CD4-positive, alpha-beta T cell treated with Interleukin-10 for 1 hour (primary cell): ENCODE results near the gene LRRC56.
"Not testable (repeated sequence)": the region's sequence is repeated elsewhere in the genome, so short reads cannot be mapped to it uniquely, and the experiment has no call there.

Experiments used
- DNase-seq: peaks from one replicate; pipeline ENCODE4 v3.0.0-alpha.2; 2020

LRRC56 gene

GRCh38 chr11:501683-502287, 35.5 kb upstream of the LRRC56 start:
- no peak for DNase-seq

DNA sequence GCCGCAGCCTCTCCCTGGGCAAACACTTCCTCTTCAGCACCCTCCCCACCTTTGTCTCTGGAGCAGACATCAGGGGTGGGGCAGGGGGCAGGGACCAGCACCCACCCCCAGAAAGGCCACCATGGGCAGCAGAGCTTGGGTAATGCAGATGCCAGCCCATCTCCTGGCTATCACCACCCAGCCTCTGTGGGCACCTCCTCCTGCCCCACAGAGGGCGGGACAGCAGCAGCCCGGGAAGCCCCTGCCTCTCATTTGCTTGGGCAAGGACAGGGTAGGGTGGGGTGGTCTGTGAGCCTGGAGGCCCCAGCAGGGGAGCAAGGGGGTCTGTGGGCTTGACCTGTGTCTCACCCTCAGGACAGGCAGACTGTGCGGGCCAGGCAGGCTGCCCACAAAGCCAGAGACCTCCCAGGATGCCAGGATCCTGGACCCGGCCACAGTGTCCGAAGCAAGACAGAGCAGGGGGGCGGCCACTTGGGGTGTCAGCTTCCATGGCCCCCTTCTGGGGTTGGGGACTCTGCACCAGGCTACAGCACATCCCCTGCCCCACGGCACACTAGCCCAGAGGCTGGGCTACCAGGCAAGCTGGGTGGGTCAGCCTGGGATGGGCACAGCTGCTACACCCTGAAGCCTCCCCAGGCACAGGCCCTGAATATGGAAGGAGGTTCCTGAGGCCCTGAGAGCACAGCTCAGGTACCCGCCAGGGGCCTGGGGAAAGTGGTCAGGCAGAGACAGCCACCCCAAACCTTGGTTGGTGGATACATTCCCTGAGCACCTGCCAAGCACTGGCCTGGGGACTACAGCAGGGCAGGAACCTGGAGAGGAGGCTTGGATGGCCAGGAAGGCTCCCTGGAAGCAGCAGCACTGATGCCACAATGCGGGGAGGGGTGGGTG, 34.8 kb upstream of the LRRC56 start:
- DNase-seq = no peak

DNA sequence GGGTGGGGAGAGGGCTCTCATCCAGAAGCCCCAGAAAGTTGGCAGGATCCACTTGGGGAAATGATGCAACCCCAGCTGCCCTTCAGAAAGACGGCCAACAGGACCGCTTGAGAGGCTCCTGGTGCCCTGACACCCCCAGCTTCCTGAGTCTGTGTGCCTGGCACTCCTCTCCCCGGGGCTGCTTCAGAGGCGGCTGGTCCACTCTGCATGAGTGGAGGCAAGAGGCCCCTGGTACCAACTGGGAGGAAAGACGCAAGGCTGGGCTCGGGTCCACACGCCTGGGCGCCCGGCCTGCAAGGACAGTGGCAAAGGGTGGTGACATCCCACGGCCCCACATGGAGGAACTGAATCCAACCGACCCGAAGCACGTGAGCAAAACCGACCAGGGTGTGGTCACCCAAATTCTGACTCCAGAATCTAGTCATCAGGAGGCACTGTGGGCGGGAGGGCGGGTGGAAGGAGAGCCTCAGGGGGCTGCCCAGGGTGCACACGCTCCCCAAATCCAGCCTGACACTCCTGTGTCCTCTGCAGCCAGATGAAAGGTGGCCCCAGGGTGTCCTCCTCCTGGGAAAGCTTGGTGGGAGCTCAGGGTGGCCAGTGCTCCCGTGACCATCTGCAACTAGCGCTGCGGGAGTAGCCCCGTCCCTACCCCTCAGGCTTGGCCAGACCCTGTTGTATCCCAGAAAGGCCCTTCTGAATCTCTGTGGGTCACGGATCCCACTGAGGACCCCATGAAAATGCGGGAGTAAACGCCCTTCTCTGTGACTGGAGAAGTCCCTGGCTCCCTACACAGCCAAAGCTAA, 33.9 kb upstream of the LRRC56 start:
- peak; percentile 32 for DNase-seq

GRCh38 chr11:504053-504993, 33.0 kb upstream of the LRRC56 start:
- no peak for DNase-seq

DNA sequence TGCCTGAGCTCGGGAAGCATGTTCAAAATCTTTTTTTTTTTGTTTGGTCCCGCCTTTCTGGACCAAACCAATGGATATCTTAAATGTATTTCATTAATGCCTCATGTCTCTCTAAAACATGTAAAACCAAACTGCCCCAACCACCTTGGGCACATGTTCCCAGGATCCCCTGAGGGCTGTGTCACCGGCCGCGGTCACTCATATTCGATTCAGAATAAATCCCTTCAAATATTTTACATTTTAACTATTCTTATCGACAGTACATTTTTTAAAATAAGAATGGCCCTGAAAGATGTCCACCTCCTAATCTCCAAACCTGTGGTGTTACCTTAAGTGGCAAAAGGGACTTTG, 32.4 kb upstream of the LRRC56 start:
- no peak for DNase-seq

DNA sequence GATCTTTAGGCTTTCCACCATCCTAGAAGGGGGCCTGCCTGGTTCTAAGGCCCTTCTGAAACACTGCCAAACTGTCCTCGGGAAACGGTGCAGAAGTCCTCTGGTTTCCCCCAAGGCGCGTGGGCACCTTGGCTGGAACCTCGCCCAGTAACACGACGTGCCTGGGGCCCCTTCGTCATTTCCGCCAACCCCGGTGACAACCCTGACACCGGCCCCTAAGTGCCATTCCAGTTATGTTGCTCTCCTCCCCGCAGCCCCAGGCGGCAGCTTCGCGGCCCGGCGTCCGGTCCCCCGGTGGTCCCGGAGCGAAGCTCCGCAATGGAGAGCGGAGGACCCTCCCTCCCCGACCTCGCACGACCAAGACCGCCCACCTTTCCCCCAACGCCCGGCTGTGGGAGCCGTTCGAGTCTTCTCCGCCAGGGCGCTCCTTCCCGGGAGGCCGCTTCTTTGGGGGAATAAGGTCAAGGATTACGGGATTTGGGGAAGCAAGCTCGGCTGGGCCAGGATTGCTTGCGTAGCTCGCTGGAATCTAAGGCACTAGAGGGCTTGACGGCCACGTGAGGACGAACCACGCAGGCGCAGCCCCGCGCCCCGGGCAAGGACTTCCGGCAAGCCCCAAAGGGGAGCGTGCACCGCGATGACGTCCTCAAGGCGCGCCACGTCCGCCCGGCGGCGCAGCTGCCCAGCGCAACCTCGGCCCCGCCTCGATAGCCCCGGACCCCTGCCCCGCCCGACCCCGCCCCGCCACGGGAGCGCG, 30.9 kb upstream of the LRRC56 start:
- peak; percentile 96 for DNase-seq

DNA sequence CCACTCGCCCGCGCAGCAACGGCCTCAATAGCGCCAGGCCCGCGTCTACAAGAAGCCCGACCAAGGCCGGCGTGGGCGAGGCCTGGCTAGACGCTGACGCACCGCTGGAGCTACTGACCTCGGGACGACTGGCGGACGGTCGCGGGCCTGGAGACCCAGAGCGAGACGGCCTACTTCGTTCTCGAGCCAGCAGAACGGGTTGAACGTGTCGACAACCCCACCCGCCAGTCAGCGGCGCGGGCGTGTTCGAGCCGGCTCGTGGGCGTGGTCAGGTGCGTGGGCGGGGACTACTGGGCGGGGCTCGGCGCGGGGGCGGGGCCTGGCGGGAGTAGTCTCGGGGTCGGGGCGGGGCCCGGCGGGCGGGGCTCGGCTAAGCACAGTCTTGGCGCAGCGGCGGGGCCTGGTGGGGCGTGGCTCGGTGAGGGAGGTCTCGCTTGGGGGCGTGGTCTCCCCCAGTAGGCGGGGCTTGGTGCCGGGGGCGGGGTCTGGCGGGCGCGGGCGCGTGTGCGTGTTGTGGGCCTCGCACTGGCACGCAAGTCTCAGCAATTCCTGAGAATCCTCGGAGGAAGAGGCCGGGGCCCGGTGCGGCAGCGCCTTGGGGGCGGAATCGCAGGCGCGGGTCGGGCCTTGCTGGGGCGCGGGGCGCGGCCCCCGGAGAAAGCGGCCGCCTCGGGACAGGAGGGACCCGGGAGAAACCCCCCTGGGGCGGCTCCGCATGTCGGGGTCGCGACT, 30.2 kb upstream of the LRRC56 start, which contains the start of gene RNH1:
TSS of gene RNH1 (minus strand) at position 248 of the 732 bp plus-strand sequence. CDS start 5,080 bp downstream, outside the sequence.
- peak; percentile 98 for DNase-seq

DNA sequence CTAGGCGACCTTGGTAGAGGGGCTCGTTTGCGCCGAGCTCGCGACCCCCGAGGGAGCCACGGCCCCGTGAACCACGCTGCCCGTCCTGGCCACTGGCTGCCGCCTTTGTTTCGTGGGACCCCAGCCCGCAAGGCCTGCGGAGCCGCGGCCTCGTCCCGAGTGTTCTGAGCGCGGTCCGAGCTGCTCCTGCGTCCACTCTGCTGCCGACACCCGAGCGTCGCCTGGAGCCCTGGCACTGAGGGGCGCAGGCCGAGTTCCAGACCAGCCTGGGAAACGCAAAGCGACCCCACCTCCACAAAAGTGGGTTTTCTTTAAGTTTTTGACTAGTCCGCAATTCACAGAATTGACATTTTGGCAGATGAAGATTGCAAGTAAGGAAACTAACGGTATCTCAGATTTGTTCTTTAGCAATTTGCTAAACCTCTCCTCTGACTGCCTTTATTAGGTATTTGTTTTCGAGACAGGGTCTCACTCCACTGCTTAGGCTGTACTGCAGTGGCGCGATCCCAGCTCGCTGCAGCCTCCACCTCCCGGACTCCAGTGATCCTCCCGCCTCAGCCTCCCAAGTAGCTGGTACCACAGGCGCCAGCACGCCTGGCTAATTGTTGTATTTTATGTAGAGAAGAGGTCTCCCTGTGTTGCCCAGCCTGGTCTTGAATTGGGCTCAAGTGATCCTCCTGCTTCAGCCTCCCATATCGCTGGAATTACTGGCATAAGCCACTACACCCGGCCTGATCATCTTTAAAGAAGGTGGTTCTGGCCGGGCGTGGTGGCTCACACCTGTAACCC, 29.4 kb upstream of the LRRC56 start:
- no peak for DNase-seq

GRCh38 chr11:508956-509355, 28.4 kb upstream of the LRRC56 start:
- DNase-seq = no peak

DNA sequence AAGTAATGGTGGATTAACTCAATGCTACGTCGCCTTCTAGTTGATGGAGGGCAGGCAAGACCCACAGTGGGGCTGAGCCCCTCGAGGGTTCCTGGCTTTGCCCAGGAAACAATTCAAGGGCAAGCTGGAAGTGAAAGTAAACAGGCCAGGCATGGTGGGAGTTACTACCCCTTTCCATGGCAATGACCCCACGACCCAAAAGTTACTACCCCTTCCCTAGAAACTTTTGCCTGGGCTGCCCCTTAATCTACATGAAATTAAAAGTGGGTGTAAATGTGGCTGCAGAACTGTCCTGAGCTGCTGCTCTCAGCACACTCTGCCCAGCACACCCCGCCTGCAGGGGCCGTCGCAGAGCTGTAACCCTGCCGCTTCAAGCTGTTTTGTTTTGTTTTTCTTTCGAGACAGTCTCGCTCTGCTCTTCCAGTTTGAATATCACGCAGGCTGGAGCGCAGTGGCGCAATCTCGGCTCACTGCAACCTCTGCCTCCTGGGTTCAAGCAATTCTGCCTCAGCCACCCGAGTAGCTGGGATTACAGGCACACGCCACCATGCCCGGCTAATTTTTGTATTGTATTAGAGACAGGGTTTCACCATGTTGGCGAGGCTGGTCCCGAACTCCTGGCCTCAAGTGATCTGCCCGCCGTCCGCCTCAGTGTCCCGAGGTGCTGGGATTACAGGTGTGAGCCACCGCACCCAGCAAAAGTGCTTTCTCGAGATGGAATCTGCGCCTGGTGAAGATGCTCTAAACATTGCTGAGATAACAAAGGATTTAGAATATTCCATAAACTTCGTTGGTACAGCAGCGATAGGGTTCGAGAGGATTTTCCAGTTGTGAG, 24.3 kb upstream of the LRRC56 start:
- DNase-seq = no peak

DNA sequence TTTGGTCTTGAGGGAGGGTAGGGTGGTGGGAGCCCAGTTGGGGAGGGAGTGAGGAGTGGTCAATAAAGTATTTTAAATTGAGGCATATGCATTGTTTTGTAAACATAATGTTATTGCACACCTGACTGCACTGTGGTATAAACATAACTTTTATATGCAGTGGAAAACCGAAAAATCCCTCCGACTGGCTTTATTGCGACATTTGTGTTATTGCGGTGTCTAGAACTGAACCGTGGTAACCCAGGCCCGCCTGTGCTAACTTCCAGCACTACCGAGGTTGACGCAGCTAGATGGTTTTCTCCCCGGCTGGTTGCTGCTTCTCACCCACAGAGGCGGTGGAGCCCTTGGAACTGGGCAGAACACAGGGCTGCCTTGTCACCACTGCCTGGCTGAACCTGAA, 22.7 kb upstream of the LRRC56 start:
- no peak for DNase-seq

DNA sequence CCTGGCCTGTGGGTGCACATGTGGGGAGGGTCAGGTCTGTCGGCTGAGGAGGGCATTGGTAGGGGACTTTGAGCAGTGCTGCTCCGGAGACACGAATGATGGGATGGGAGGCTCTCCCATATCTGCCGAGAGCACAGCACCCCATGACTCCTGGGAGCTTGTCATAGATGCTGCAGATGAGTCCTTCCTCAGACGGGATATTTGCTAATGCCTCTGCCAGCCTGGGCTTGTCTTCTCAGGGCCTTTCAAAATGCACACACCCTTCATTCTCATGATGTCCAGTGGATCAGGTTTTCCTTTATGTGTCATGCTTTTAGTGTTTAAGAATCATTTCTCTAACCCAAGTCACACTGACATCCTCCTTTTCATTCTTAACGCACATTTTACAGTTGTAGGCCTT, 22.2 kb upstream of the LRRC56 start:
- DNase-seq = no peak

GRCh38 chr11:516400-516799, 20.9 kb upstream of the LRRC56 start:
- no peak for DNase-seq

- not testable (repeated sequence) for DNase-seq
Measured at GRCh38 chr11:516918-517685, 20.2 kb upstream of the LRRC56 start.

- peak; percentile 91 for DNase-seq
Measured at GRCh38 chr11:518463-519202, 18.7 kb upstream of the LRRC56 start.

GRCh38 chr11:520428-521176, 16.7 kb upstream of the LRRC56 start:
- DNase-seq = no peak

DNA sequence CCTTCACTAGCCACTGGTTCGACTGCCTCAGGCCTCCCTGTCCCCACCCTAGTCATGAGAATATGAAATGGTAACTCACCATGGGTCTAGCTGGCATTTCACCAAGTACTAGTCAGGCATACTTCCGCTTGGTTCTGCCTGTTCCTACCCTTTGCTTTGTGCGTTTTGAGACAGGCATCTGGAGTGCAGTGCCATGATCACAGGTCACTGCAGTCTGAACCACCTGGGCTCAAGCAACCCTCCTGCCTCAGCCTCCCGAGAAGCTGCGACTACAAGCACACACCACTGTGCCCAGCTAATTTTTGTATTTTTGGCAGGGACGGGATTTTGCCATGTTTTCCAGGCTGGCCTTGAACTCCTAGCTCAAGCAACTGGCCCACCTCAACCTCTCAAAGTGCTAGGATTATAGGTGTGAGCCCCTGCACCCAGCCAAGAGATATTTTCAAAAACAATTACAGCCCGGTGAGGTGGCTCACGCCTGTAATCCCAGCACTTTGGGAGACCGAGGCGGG, 16.1 kb upstream of the LRRC56 start:
- no peak for DNase-seq
